HK-2 (cell line): ENCODE results near the gene MOSMO.
"Not testable (repeated sequence)": the region's sequence is repeated elsewhere in the genome, so short reads cannot be mapped to it uniquely, and the experiment has no call there.

Experiments used
- DNase-seq: peaks from one replicate; pipeline ENCODE4 v3.0.0-alpha.2; 2018; ENCODE audit not compliant: unreplicated experiment

MOSMO gene

DNA sequence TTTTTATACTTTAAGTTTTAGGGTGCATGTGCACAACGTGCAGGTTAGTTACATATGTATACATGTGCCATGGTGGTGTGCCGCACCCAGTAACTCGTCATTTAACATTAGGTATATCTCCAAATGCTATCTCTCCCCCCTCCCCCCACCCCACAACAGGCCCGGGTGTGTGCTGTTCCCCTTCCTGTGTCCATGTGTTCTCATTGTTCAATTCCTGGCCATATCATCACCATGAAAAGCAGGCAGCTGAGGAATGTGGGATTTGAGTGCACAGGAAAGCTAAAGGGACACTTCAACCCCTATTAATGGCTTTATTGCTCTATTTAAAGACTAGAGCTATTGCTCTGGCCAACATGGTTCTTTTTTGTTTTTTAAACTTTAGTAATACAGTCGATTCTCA, 38.0 kb downstream of the MOSMO start:
- not testable (repeated sequence) for DNase-seq

DNA sequence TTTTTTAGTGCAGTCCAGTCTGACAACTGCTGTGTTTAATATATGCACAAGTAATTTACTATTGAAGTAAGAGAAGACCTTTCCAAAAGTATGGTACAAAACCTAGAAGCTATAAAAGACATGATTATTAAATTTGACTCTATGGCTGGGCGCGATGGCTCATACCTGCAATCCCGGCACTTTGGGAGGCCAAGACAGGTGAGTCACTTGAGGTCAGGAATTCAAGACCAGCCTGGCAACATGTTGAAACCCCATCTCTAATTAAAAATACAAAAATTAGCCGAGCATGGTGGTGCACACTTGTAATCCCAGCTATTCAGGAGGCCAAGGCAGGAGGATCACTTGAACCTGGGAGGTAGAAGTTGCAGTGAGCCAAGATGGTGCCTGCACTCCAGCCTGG, 43.1 kb downstream of the MOSMO start:
- DNase-seq: no peak

DNA sequence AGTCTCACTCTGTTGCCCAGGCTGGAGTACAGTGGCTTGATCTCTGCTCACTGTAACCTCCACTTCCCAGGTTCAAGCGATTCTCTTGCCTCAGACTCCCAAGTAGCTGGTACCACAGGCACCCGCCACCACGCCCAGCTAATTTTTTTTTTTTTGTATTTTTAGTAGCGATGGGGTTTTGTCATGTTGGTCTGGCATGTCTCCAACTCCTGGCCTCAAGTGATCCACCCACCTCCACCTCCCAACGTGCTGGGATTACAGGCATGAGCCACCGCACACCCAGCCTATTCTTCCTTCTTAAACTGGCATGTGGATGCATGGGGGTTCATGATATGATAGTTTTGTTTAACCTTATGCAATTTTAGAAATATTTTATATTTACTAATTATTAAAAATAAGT, 45.1 kb downstream of the MOSMO start:
- no peak for DNase-seq

DNA sequence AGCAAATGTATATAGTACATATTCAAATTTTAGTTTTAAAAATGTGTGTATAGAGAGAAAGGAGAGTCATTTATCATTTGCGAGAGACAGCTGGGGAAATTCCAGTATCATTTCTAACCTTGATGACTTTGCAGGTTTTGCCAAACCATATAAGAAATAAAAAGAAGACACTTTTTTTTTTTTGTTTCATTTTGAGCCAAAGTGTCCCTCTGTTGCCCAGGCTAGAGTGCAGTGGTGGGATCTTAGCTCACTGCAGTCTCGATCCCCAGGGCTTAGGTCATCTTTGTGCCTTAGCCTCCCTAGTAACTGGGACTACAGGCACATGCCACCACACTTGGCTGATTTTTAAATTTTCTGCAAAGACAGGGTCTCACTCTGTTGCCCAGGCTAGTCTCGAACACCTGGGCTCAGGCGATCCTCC, 46.0 kb downstream of the MOSMO start:
- no peak for DNase-seq

DNA sequence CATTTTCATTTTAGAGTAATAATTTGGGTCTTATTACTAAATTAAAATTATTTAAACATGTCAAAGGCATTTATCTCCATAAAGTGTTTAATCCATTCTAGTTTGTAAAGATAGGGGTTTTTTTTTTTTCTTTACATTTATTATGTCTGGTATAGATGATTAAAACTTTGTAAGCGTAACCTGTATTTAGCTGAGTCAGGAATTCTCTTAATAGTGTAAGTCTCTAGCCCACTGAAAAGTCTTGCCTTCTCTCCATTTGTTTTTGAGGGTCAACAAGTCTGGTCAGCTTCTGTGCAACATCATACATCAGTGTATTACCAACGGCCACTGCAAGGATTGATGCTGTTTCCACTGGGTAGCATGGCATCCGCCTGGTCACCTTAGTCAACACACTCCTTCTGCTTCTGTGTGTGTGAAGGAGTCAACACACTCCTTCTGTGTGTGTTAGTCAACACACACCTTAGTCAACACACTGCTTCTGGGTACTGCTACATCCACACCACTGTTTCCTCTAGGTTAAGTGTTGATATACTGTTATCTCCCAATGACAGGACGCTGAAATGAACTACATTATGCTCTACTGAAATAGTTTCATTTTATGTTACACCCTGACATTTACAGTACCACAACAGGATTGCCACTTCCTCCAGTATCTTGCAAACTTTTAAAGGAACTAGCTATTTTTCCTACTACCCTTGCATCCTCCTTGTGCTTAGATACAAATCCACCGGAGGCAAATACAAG, 47.1 kb downstream of the MOSMO start:
- DNase-seq: no peak

DNA sequence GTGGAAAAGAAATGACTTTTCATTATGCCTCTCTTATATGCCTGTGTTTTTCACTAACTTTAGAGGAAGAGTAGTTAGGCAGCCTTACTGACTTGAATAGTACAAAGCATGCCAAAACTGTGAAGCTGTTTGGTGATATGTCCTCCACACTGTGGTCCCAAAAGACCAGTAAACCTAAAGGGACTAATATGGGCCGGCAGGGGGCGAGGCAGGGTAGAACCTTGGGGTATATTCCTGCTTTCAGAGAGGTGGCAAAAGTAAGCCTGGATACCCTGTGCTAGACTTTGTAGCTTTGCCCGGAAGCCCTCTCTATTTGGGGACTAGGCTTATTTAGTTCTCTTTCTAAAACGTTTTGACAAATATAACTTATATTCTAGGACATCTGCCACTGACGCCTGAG, 48.0 kb downstream of the MOSMO start:
- no peak for DNase-seq

DNA sequence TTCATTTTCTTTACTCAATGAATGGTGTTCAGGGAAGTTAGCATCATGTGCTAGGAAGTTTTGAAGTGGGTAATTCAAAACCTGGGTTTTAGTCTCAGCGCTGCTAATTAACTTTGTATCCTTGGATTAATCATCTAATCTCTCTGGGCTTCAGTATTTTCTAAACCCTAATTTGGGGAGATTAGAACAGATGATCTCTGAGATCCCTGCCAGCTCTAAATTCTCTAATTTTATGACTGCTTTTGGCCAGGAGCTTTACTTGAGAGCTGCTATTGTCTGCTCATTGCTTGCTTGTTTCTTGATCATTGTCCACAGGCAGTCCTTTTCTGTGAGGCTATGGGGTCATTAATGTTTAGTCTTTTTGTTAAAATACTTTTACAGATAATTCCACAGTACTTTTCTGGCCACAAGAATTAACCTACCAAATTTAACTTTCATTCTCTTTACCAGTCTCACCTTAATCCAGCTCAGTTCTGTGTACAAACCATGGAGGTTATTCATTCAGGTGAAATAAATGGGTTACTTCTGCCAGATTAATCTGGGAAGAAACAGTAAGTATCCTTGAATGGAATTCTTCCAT, 56.1 kb downstream of the MOSMO start:
- DNase-seq: no peak

DNA sequence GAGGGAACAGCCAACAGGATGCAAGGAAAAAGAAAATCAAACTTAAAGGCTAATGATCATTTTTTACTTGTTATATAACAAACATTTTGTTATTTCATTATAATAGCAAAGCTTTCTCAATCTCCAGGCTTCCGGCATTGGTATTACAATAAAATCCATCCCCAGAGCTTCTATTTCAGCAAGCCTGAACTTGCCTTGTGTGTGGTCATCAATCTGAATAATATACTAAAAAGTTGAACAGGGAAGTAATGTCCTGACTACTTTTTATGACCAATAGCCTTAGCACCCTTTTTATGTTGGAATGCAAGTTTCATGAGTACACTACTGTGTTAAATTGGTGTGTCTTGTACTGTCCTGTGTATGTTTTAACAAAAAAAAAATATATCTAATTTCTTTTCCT, 57.3 kb downstream of the MOSMO start:
- no peak for DNase-seq

DNA sequence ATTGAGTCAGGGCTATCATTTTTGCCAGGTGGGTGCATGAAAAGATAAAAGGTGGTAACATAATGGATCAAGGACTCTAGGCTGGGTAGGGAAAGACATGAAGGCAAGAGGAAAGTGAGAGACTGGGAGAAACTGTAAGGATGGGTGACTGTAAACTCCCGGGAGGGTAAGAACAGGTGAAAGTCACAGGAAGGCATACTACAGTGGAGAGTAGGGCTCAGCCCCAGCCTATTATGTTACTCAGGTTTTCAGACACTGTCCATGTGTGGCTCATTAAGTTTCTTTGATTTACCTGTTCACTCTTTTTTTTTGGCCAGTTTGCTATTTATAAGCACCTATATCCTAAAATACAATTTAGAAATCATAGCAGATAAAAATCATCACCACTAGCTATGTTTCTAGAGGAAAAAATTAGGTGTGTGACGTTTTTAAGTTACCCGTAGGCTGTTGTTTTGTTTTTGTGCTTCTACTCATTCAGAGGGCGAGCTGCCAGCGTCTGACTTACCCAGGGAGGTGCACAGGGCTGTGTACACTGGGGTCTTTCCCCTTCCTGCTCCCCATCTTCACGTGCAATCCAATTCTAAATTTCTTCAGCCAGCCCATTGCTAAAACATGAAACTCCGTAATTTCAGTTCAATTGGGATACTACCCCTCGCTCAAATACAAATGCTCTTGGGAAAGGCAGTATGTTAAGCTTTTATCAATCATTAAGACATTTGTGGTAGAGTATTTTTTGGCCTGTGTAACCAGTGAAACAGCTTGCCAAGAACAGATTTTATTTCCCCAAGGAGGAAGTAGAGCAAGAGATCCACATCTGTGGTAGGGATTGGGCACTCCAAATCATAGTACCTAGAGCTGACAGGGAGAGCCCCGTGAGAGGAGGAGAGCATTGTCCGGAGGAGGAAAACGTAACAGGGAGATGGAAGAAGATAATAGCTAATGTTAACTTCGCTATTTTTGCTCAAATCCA, 62.7 kb downstream of the MOSMO start:
- DNase-seq: no peak

DNA sequence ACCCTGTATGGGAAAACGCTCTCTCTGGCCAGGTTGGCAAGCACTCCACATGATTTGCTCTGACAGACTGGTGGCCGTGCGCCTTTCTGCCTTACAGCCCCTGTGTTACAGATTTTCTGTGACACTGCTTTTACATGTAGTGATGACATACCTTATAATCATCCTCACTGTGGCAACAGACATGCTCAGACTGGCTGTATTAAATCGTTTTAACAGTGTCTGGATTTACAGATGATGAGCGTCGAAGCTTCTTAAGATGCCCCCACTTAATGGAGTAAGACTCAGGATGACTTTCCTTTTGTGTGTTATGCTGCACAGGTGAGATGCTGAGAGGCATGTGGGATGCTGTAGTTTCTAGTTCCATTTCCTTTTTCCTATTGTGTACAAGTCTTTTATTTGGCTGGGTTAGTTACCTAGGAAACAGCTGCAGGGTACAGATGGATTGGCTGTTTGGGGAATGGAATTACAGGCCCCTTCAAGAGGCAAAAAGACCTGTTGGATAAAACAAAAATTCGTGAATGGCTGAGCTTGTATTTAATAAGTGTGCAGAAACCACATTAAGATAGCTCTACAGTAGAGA, 63.5 kb downstream of the MOSMO start:
- no peak for DNase-seq

DNA sequence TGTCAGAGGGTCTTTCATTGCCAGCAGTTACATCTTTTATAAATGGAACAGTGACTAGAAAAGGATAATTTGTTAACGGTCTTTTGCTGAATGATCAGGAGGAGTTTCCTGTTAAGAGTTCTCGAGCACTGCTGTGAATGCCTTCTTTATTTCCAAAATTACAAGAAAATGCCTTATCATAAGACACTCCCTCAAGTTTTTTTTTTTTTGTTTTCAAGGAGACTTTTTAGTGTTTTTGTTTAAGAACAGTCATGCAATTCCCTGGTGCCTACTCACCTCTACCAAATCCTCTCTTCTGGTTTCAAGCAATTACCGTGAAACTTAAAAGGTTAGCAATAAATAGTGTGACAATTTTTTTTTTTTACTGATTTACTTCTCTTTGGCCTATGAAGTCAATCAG, 65.4 kb downstream of the MOSMO start:
- no peak for DNase-seq

DNA sequence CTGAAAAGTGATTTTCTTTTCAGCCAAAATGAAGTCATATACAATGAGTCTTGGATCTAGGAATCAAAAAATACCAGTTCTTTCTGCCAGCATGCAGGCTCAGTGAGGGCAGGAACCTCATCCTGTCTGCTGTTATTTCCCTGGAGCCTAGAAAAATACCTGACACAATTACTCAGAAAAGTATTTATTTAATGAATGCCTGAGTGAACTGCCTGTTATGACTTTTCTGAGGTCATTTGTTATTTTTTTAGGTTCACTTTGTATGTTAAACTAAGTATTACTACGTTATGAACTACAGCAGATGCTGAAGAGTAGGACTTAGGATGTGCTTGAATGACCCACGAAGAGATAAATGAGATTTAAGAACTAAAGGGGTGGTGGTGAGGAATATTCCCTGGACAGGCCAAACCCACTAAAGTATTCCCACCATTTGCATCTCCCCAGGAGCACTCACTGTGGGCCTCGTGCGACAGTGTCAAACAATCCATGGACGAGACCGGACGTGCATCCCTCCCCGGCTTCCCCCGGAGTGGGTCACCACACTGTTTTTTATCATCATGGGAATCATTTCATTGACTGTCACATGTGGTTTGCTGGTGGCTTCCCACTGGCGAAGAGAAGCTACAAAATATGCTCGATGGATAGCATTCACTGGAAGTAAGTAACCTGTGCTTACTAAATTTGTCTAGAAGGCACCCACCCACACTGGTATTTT, 67.3 kb downstream of the MOSMO start:
- no peak for DNase-seq

DNA sequence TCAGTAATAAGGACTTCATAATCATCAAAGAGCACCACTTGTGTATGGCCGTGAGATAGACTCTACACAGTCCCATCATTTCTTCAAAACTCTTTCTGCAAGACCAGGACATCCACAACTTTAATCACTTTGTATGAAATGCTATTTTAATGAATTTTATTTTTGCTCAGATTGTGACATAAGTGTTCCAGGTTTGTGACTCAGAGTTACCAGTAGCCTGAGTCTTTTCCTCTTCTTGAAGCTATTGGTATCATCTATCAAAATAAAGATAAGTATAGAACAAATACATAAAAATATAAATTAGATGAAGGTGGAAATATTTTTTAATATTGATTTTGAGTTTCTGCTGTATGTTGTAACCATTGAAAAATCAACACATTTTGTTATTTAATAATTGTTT, 67.9 kb downstream of the MOSMO start:
- no peak for DNase-seq

DNA sequence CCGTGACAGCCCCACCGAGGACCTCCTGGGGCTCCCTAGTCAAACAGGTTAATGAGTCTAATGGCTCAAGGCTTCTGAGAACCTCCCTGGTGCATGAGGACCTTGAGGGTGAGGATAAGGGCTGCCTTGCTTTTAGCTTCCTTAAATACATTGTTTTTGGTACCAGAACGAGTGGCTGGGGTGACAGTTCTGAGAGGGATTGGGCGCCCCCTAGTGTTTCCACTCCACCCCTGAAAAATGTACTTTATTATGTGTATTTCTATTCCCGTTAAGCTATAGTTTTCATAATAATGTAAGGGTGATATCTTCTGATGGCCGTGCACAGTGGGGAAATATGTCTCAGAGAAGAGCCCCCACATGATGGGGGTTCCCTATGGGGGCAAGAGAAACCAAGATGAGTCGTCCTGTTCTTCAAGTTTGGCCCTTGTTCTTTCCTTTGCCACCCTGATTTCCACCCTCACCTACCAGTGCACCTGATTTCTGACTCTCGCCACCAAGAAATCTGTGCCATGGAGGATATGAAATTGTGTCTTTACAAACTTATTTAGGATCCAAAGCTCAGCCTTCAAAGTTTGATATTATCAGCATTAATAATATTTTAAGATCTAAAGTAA, 69.9 kb downstream of the MOSMO start:
- DNase-seq: peak; percentile 32

DNA sequence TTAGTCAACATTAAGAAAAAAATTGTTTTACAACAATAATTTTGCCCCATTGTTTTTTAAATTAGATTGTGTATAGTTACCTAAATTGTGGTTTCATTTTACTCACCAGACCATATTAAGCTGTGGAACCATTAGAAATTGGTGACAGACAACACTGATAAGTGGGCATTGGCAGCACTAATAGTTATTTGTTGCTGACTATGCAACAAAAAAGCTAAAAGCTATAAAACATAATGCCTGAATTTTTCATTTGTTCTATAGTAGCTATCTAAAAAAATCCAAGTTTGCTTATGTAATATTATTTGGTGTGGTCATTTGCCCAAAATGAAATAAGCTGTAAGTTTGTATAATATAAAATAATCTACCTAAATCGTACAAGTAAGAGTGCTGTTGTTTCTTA, 70.7 kb downstream of the MOSMO start:
- DNase-seq: no peak

DNA sequence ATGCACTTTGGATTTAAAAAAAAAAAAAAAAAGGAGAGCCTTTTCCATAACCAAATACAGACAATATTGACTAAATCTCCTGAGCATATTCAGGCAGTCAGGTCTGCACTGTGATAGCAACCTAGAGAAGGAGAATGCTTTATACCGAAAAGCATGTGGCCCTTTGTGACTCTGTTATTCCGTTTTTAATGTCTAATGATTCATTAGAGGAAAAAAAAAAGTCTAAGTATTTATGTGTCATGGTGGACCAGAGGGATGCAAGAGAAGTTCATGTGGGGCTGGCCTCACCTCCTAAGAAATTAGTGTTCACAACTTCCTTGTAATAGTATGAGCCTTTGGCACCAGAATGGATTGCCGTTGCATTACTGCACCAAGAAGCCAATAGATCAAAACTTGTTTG, 73.1 kb downstream of the MOSMO start:
- no peak for DNase-seq

DNA sequence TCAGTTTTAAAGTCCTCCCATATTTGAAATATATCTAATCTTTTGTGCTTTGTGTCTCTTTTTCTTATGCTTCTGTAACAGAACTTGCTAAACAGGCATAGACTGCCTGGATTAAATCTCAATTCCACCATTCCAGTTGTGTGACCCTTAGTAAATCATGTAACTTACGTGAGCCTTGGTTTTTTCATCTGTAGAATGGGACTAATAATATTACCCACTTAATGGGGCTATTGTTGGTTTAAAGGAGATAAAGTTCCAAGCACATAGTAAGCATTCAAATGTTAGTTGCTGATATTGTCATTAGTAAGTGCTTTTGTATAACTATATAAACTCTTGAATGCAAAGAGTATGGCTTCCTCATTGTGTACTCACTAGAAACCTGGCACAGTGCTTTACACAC, 78.5 kb downstream of the MOSMO start:
- no peak for DNase-seq

DNA sequence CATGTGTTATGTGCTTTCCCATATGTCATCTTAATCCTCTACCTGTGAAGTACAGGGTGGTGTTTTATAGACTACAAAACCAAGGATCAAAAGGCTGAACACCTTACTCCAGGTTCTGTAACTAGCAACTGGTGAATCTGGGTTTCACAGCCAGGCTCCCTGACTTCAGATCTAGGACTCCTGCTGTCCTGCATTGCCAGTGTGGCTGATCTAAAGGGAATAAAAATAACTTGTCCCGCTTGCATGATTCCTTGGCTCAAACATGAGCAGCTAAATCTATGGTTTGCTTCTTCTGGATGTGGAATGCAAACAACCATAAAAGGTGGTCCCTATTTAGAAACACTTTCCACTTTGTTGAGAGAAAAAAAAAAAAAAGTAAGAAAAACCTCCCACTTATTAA, 80.7 kb downstream of the MOSMO start:
- DNase-seq: no peak

DNA sequence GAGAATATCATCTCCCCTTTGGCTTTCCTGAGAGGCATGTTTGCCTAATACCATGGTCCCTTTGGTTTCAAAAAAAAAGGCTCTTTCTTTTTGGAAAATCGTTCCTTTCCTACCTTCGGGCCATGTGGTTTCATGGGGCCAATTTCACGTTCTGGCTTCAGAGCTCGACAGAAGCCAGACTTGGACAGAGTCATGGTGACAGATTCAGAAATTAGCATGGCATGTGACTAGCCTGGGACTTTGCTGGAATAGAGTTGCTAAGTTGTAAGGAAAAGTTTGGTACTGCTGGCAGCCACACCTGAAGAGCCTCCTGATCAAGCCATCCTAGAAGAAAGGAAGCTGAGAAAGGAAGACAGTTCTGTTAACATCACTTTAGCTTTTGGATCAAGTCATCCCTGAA, 82.0 kb downstream of the MOSMO start:
- no peak for DNase-seq

DNA sequence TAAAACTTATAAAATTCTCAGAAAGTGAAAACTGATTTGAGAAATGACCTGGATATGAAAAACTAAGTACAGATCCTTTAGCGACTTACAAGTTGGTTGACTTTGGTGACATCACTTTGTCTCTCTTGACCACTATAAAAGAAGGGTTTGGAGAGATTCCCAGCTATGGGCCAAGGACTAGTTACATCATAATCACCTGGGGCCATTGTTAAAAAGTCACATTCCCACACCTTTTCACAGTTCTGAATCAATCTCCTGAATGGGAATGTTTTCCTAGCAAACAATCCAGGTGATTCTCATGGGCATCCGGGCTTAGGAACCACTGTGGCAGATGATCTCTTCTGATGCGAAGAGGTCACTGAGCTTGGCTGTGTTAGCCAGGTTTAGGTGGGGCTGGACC, 83.8 kb downstream of the MOSMO start:
- DNase-seq: no peak
